Ovary (tissue), 3 donors: ENCODE results near the gene RGS6.

Experiments used
- POLR2A ChIP-seq: fragments of 450-650 bp; IDR thresholded peaks from one replicate; pipeline ENCODE4 v1.6.1; 2017; ENCODE audit warnings: antibody characterized with exemption, mild to moderate bottlenecking, moderate library complexity
- TF ChIP-seq, protein P1 (sequence below), 3 donors: fragments of 450-650 bp in 2 of 3; fragments of 200-600 bp in 1 of 3; IDR thresholded peaks; one replicate each; pipeline versions ENCODE4 v1.5.1 to v1.8.0; 2016 to 2022; ENCODE audit warnings: antibody characterized with exemption in 3 of 3, mild to moderate bottlenecking in 1 of 3
- donor health status: DM: no; HTN: no; CAD: no.

DNA sequence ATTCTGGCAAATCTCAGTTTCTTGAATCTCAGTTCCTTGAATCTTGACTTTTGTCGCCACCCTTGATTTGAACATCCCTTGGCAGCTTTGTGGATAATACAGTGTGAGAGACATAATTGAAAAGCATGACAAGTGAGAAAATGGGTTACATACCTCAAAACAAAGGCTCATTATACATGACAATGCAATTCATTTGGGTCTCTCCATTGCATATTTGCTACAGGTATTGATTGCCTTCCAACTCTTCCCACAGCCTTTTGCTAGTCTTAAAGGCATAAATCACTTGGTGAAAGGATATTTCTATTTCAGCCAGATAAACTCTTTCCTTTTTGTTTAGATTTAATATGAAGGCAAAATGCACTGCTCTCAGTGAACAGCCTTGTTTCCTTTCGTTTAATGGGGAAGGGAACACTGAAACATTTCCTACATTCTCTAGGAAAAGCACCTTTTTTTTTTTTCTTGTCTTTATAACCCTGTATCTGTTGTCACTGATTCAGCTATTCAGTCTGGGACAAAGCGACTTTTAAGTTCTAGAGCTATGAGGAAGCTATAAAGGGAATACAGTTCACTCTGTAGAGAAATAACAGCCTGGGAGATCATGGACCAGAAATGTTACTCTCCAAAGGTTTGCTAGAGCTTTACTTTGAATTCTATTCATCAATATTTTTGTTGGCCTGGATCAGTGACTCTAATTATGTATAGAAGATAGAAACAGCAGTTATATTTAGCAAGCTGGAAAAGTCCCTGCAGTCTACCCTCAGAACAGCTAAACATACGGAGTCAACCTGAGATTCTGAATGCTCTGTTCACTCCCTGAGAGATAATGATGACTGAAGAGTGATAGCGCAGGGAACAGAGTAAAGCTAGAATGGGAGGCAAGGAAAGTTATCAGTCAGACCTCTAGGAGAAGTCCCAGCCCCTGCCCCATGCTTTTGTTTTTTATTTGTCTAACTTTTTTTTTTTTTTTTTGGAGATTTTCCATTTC lies 311.4 kb downstream of the RGS6 start:
- TF ChIP-seq, protein P1, sequence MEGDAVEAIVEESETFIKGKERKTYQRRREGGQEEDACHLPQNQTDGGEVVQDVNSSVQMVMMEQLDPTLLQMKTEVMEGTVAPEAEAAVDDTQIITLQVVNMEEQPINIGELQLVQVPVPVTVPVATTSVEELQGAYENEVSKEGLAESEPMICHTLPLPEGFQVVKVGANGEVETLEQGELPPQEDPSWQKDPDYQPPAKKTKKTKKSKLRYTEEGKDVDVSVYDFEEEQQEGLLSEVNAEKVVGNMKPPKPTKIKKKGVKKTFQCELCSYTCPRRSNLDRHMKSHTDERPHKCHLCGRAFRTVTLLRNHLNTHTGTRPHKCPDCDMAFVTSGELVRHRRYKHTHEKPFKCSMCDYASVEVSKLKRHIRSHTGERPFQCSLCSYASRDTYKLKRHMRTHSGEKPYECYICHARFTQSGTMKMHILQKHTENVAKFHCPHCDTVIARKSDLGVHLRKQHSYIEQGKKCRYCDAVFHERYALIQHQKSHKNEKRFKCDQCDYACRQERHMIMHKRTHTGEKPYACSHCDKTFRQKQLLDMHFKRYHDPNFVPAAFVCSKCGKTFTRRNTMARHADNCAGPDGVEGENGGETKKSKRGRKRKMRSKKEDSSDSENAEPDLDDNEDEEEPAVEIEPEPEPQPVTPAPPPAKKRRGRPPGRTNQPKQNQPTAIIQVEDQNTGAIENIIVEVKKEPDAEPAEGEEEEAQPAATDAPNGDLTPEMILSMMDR (IDR thresholded peaks at IDR 0.05): no peak
- no peak for TF ChIP-seq POLR2A
